Measurements from ENCODE around the gene FH.

DNA sequence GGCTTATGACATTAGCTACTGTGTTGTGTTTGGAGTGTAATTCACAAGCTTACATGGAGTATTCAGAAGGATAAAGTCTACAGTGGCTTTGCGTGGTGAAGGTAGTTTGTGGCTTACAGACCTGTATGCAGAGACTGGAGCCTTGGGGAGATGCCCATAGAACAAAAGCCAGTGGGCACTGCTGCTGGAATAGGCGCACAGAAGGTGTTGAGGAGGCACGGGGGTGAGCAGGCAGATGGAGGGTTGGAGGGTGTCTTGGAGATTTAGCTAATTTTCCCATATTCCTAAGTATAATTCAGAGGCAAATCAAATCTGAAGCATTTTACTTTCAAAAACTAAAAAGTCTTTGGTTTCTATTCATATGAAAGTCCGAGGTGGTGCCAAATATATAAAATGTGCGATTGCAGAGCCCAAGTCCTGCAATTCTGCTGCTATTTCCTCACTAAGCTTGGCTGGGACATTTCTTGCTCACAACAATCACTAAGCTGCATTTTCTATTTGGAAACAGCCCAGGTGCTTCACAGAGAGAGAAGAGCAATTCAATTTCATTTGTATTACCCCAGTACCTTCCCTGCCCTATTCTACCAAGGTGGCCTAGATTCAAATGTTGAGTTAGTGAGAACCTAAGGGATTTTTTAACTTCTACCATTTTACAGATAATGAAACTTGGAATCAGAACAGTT, 48.5 kb downstream of the FH start:
- TF ChIP-seq, protein P1, sequence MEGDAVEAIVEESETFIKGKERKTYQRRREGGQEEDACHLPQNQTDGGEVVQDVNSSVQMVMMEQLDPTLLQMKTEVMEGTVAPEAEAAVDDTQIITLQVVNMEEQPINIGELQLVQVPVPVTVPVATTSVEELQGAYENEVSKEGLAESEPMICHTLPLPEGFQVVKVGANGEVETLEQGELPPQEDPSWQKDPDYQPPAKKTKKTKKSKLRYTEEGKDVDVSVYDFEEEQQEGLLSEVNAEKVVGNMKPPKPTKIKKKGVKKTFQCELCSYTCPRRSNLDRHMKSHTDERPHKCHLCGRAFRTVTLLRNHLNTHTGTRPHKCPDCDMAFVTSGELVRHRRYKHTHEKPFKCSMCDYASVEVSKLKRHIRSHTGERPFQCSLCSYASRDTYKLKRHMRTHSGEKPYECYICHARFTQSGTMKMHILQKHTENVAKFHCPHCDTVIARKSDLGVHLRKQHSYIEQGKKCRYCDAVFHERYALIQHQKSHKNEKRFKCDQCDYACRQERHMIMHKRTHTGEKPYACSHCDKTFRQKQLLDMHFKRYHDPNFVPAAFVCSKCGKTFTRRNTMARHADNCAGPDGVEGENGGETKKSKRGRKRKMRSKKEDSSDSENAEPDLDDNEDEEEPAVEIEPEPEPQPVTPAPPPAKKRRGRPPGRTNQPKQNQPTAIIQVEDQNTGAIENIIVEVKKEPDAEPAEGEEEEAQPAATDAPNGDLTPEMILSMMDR (optimal IDR thresholded peaks at IDR 0.05 in 1 of 3, IDR thresholded peaks at IDR 0.05 in 1 of 3, conservative IDR thresholded peaks at IDR 0.05 in 1 of 3; ENCODE audit: extremely low read depth in 1 of 3, insufficient read depth in 2 of 3, low read length in 3 of 3) = no peak
- TF ChIP-seq EZH2 (IDR thresholded peaks at IDR 0.05; ENCODE audit: low read length) = no peak

Measured in keratinocyte (primary cell).